Measurements from ENCODE around the gene TANC1.

The TANC1 gene

DNA sequence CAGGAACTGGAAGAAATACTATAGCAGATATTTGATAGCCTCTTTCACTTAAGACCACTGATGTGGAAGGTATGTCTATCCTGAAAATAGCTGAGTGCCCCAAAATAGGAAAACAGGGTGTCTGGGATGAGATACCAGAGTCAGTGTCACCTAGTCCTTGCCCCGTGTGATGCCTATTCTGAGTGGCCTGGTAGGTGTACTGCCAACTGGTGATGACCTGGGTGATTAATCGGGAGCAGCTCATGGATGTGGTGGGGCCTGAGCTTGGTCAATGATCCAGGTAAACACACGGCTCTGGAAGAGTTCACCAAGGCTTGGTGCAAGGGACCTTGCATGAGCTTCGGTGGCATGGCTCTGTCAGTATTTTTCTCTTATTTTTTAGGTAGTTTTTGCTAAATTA lies 95.2 kb downstream of the TANC1 start:
- no peak for DNase-seq (ENCODE audit: low read depth in 3 of 3)

DNA sequence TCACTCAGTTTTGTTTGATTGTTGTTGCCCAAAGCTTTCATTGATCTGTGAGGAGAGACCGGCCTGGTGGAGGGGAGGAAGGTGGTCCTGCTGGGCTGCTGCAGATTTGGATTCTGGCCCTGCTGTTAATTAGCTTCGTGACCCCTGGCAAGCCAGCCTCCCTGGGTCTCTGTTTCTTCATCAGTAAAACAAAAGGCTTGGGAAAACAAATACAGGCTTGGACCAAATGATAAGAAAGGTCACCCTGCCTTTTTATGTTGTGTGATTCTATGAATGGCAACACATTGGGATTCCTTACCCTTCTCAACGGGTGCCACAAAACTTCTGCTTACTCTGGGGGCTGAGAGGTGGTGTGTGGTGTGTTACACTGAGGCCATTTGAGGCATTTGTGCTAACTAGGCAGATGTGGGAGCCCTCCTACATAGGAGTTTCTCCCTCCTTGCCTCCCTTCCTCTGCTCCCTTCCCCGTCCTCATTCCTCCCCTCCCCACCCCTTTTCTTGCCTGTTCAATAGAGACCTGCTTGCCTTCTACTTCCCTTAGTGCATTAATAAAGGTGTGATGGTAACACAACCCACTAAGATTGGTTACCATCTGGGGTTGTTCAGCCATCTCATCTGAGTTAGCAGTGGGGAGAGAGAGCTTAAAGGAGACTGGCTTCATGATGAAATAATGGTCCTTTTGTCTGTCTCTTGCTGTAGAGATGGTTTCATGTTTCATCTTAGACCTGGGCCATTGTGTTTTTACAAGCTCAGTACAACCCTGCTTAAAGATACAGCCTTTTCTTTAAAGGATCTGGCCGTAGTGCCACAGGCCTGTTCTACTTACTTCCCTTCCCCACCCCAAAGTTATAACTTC lies 96.2 kb downstream of the TANC1 start:
- no peak for DNase-seq (ENCODE audit: low read depth in 3 of 3)

DNA sequence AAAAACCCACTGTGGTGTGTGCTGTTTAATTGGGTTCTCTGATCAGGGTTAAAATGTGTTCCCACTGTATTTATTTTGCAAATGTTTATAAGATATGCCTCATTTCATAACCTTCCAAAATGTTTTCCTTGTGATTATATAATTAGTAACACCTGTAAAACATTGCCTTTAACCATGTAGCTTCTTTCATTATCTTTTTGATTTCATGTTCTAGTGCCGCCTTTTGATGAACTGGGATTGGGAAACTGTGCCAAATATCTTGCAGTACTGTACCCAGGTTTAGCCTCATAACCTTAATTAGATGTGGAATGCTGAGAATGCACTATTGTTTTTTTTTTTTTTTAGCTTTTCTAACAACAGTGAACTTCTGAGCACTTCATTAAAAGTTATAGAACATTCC lies 96.9 kb downstream of the TANC1 start:
- DNase-seq (ENCODE audit: low read depth in 3 of 3): no peak

DNA sequence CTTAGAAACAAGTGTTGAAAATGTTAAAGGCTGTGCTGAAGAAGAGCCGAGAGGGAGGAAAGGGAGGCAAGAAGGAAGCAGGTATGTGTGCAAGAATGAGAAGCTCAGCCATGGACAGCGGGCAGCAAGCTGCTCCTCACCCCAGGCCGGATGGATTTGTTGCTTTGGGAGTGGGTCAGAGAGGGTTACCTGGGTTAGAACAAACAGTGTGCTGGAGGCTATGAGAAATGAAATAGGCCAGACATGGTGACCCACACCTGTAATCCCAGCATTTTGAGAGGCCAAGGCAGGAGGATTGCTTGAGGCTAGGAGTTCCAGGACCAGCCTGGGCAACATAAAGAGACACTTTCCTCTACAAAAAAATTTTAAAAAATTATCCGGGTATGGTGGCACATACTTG lies 97.5 kb downstream of the TANC1 start:
- no peak for DNase-seq (ENCODE audit: low read depth in 3 of 3)

DNA sequence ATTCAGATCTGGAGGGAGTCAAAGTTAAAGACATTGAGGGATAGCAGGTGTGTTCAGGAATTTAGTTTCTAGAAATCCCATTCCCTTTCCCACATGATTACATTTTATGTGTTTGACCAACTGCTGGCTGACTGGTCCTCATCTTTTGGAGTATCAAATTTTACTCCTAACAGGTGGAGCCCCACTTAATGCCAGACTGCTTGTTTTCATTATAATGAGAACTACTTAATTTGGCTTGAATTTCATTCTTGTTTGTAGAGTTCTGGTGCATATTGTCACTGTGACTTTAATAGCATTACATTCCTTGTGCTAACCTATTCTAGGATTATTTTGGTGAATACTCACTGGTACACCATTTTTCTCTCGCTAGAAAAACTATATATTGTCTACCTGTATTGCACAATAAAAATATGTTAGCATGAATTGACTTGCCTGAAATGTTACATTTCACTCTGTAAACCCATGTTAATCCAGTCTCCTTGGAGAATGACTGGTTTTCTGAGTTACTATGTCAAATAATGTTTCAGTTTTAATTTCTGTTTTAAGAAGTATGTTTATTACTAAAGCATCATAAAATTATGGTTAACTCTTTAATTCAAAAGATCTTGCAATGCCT lies 98.2 kb downstream of the TANC1 start:
- DNase-seq (ENCODE audit: low read depth in 3 of 3): no peak

DNA sequence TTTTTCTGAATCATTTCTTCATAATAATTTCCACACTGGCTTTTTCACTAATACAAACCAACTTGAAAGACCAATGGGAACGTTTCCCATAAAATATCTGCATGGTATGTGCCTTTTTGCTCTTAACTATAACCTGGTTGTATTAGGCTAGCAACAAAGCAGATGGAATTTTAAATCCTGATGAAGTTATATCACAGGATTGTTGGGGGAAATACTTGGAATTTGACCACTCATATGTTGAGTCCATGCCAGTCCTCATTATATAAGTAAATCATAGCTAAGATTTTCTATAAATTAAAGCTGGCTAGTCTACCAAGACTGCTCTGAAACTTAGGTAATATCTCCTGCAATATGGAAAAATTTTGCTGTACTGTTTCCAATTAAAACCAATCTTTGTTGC lies 99.5 kb downstream of the TANC1 start:
- no peak for DNase-seq (ENCODE audit: low read depth in 3 of 3)

DNA sequence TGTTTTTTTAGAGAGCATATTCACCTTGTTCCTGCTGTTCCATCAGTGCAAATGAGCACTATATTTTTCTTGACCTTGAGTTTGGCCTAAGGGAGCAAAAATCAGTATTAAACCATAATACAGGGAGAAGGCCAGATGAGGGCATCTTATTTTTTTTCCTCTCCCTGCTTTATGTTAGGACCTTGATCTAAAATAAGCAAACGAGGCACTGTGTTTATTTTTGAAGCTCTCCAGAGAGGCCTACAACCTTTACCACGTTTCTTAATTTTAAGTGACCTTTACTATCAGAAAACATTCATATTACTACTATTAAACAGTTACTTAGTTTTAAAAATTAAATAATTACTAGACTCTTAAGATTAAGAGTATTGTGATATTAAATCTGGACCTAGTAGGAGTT lies 100.8 kb downstream of the TANC1 start:
- DNase-seq (ENCODE audit: low read depth in 3 of 3): no peak

DNA sequence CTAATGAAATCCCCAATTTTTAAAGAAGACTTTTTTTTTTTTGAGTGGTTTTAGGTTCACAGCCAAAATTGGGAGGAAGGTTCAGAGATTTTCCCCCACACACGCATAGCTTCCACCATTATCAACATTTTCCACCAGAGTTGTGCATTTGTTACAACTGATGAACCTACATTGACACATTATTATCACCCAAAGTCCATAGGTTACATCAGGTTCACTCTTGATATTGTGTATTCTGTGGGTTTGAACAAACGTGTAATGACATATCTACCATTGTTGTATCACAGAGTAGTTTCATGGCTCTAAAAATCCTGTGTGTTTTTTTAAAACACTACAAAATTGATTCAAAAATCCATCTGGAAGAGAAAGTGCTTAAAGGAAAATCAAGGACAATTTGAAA lies 101.8 kb downstream of the TANC1 start:
- no peak for DNase-seq (ENCODE audit: low read depth in 3 of 3)

DNA sequence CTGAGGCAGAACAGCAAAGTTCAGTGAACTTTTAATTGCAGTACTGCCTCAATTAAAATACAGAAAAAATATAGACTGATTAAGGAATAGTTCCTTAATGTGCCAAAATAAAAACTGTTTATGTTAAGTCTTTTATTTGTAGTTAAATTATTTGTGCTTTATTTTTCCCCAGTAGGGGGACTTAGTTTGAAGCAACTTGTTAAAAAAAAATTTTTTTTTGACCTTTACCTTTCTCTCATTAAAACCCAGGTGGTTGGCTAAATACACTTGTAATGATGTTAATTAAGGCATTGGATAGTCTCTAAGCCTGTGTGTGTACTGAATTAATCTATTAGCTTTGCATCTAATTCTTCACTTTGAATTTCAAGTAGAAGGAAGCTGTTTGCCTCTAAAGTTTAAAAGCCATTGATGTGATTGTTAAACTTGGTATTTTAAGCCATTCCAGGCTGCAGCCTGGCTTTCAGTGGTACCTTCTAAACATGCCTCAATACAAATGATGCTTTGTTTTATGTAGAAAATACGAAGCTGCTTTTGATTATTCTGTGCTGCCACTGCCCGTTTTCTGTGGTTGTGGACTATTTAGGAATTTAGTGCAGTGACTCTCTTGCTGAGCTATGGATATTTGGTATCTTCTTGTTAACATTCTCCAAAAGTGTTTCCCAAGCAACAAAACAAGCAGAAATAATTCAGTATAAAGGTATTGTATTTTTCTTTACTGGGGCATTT lies 102.9 kb downstream of the TANC1 start:
- no peak for DNase-seq (ENCODE audit: low read depth in 3 of 3)

DNA sequence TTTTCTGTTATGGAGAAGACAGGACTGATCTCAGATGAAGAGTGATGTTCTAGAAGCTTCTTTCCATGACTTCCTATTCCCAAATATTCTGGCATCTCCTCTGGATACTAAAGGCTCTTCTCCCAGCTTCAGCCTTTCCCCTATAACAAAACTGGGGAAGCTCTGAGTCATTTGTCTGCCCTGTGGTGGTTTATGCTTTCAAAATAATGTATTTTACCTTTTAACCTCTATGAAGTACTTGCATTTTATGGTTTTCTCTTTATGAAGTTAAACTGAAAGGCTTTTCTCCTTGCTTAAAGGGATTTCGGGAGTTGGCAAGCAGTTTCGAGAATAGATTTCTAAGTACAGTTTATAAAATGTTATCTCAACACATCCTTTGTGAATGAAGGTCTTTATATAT lies 104.4 kb downstream of the TANC1 start:
- DNase-seq (ENCODE audit: low read depth in 3 of 3): no peak

DNA sequence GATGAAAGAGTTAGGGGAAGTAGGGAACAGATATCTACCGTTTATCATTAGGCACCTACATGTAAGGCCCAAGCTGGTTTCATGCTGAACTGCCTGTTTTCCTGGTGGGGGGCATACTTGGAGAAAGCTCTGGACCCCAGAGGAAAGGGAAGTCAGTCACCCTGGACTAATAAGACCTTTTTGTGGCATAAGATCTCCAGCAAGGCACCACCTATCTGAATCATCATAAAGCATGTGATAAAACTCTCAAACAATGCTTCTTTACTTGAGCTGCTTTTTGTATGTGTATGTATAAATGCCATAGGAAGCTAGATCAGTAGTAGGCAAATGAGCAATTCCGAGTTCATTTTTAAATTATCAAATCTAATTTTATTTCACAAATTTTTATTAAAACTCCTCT lies 104.8 kb downstream of the TANC1 start:
- DNase-seq (ENCODE audit: low read depth in 3 of 3): no peak

DNA sequence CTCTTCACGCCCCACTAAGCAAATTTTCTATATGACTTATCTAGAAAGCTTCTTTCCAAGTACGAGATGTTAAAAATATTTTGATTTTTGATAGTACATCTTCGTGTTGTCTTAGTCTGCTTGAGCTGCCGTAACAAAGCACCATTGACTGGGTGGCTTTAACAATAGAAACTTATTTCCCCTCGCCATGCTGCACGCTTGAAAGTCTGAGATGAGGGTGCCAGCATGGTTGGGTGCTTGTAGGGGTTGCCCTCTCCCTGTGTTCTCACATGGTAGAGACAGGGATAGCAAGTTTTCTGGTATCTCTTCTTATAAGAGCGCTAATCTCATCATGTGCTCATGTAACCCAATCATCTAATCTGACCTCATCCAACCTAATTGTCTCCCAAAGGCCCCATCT lies 106.2 kb downstream of the TANC1 start:
- no peak for DNase-seq (ENCODE audit: low read depth in 3 of 3)

DNA sequence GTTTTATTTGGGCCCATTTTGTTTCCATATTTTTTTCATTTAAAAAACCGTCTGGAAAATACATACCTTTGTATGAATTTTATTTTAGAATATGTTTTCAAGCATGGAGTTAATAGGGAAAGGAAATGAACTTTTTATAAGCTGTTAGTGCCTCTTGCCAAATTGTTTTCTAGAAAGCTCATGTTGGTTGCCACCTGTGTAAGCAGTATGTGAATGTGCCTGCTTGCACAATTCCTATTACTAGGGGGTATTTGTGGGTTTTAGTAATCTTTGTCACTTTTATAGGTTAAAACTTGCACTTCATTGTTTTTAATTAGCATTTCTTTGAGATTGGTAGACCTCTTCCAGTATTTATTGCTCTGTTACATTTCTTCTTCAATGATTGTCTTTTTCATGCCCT lies 107.3 kb downstream of the TANC1 start:
- DNase-seq (ENCODE audit: low read depth in 3 of 3): no peak

DNA sequence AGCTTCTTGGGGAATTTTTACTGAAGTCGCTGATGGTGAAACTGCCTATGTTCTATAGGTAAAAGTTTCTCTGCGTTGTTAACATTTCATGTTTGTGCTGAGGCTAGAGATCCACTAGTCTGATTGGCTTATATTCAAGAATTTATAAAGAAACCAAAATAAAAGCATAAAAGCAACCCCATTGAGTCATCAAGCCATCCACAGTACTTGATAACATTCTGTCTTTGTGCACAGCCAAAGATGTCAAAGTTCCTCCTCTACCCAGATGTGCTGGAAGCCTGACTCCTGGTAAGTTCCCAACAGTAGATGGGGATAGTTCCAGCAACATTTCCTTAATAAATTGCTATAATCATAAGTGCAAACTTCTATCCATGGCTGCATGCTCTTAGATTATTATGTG lies 107.8 kb downstream of the TANC1 start:
- DNase-seq (ENCODE audit: low read depth in 3 of 3): no peak

DNA sequence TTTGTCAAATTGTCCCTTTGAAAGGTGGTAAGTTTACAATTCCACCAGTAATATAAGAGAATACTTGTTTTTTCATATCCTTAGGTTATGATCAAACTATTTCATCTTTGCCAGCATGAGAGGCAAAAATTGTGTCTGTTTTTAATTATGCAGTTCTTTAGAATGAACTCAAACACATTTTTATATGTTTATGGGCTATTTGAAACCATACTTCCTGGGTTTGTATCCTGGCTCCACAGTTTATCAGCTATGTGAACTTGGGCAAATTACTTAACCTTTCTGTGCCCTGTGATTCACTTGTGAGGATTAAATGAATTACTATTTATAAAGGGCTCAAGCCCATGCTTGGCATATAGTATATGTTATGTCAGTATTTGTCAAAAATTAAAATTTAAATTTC lies 109.4 kb downstream of the TANC1 start:
- DNase-seq (ENCODE audit: low read depth in 3 of 3): no peak

DNA sequence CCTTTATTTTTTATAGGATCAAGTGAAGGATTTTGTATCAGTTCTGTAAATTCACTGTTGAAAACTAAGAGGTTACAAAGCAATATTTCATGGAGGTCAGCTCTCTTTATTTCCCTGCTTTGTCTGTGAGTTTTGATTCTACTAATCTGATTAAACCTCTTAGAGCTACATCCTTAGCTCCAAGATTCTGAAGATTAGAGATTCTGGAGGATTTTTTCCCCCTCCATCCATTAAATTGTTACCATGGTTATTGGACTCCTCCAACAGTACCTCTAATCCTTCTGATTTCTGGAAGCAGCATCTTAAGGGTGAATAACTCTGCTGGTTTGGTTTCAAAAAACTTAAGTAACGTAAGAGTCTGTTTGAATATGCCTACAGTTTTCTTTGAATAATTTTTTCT lies 110.0 kb downstream of the TANC1 start:
- no peak for DNase-seq (ENCODE audit: low read depth in 3 of 3)

DNA sequence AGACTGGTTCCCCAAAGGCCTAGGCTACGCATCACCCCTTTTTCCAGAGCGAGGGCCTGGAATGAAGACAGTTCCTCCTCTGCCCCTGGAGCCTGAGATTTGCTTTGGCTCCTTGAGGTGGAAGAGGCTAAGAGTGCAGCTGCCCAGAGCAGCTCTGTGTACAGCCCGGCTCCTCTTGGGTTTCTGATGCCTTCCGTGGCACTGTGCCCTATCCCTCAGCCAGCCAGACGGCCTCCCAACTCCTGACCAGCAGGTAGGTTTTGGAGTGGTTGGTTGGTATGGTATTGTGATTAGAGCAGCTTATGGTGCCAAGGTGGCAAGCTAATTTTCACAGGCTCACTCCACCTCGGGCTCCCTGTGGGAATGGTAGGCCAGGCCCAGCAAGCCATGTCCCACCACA lies 112.2 kb downstream of the TANC1 start:
- DNase-seq (ENCODE audit: low read depth in 3 of 3): no peak

DNA sequence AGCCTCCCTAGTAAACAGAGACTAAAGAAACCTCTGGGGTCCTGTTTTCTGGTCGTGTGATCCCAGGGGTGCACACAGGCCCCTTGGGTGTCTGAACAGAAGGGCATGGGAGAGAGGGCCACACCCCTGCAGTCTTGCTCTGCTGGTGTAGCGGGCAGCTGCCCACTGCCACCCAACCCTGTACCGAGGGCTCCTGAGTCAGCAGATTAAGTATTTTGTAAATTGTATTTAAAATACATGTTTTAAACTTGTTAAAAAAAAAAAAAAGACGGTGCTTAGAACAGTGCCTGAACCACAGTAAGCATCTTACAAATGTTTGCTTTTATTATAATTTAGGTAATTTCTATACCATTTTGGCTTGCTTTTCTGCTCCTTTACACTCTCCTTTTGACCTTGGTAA lies 113.7 kb downstream of the TANC1 start:
- no peak for DNase-seq (ENCODE audit: low read depth in 3 of 3)

DNA sequence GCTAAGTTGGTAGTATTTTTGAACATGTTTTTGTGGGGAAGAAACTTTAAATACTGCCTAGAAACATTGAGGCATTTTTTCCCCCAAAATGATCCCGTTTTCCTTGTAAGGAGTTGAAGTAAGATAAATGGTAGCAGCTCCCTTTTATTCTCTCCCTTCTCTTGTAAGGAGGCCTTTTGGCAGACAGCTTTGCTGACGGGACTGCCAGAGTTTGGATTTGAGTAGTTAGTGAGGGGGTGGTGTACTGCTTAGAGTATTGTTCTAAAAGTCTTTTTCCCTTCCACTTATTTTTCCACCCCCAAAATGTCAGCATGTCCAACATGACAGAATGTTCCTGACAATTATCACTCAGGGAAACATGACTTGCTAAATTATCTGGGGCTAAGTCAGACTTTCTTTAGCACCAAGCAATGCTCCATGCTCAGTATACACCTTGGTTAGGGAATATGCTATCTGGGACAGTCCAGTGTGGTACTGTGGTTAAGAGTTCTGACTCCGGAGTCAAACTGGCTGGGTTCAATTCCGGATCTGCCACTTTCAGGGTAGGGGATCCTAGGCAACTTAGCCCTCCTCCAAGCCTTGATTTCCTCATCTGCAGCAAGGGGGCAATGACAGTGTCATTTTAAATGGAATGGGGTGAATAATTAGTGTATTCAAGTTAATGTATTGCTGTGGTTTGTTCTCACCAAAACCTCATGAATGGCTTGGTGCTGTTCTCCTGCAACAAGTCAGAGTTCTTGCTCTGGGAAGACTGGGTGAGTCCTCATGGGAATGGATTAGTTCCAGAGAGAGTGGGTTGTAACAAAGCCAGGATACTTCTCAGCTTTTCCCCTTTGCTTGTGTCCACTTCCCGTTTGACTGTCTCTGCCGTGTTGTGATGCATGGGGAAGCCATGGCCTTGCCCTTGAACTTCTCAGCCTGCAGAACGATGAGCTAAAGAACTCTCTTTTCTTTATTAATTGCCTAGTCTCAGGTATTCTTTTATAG lies 116.2 kb downstream of the TANC1 start:
- DNase-seq (ENCODE audit: low read depth in 3 of 3): no peak

DNA sequence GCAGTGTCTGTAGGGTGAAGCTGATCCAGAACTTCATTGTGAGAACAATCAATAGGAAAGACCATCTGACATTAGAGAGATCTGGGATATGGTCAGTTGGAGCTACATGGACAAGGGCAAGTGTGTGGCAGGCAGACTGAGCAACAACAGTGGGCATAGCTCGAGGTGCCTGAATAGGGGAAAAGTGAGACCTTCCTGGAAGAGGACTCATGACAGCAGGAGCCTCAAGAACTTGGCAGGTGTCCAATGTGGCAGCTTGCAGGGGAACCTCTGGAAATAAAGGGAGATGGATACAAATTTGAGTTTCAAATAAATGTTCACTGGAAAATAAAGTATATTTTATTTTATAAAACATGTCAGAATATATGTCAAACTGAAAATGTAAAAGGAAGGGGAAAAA lies 117.9 kb downstream of the TANC1 start:
- DNase-seq (ENCODE audit: low read depth in 3 of 3): no peak

DNA sequence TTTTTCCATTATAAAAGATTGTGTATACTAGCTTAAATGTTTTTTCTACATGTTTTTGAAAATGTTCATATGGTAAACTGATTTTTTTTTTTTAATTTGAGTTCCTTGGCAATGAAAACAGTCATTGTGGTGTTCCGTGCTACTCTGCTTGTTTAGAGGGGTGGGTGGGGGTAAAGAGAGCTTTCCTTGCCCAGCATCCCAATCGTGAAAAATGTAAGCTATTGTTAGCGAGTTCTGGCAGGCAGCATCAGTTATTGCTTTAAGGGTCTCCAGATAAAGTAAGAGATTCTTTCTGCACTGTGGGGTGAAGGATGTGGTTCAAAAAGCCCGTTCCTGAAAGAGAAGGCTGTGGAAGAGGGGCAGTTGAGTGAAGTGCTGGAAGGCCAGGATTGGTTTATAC lies 118.4 kb downstream of the TANC1 start:
- no peak for DNase-seq (ENCODE audit: low read depth in 3 of 3)

DNA sequence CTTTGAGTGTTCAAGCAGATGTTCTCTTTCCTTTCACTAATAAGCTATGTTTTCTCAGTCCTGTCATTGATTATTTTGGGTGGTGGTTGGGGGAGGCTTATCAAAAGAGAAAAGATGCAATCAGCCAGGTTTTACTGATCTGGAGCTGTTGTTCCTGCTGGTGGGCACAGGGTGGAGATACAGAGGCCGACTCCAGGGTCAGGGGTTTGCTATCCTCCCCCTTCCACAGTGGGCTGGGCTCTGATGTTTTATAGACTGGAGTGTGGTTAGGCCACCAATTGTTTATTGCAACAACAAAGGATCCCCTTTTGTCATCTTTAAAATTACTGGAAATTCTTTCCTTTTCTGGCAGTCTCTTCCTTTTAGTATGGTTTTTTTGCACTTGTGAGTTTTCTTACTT lies 120.5 kb downstream of the TANC1 start:
- no peak for DNase-seq (ENCODE audit: low read depth in 3 of 3)
